Measurements from ENCODE around the gene PELI3. TPM values are rescaled to one million over a fixed set of nuclear protein-coding genes. Genes with fewer than 3 reads are reported as not detected.

PELI3 gene
- polyA plus RNA-seq, 4 donors, result 3.1 to 5.0 (median 4.6) TPM

GRCh38 chr11:66467034-66467659, 442 bp downstream of the PELI3 start:
- peak overlapping the region in 2 of 3 donors; percentile 22 to 30 for H3K27ac ChIP-seq (ENCODE audit: low read depth in 1 of 3, low read length in 2 of 3)
- WGBS, 3 donors, result 1 to 3% (median 2%) methylated on average over 36 to 72 of the region's 72 CpGs
- peaks cover 0 to 8% (median 0%) of the 10 kb centered on the region in 3 donors for H3K4me1 ChIP-seq (ENCODE audit: control insufficient read depth in 3 of 3, insufficient read depth in 2 of 3, low read depth in 1 of 3, low read length in 2 of 3)
- FAIRE-seq (no peak), DNase-seq (peak; percentile 15 to 69)
- H3K36me3 ChIP-seq (ENCODE audit: control insufficient read depth in 3 of 3, insufficient read depth in 2 of 3, low read depth in 1 of 3, low read length in 3 of 3), result peaks cover 0 to 15% (median 0%) of the 10 kb centered on the region in 3 donors
- H3K4me3 ChIP-seq (ENCODE audit: low read depth in 1 of 3, low read length in 3 of 3), result peak overlapping the region; percentile 59 to 75 (median 60)
- H3K9me3 ChIP-seq (ENCODE audit: control insufficient read depth in 2 of 2, insufficient read depth in 1 of 2, low read depth in 1 of 2, low read length in 1 of 2), result peaks cover 0 to 4% of the 10 kb centered on the region in 2 donors
- peaks cover 0 to 13% (median 0%) of the 10 kb centered on the region in 3 donors for H3K27me3 ChIP-seq (ENCODE audit: control insufficient read depth in 3 of 3, insufficient read depth in 3 of 3, low read length in 3 of 3)

DNA sequence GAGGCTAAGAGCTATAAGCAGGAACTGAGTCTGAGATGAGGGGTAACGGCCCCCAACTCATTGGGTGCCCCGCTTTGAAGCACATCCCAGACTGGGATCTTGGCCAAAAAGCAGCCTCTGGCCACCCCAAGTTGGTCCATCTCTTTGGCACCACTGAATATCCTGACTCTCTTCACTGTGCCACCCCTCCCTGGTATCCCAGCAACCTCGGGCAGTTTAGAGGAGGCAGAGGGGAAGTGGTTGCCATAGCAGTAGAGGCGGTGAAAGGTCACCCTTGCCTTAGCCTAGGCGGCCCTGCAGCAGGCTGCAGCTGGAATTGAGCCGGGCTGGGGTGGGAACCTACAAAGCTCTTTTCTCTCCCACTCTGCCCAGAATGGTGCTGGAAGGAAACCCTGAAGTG, 1.1 kb downstream of the PELI3 start:
- Histone ChIP-seq H3K27ac (ENCODE audit: low read depth in 1 of 3, low read length in 2 of 3) (peak overlapping the region in 1 of 3 donors; percentile 22), H3K36me3 (ENCODE audit: control insufficient read depth in 3 of 3, insufficient read depth in 2 of 3, low read depth in 1 of 3, low read length in 3 of 3) (peaks cover 0 to 20% (median 0%) of the 10 kb centered on the region in 3 donors), H3K4me1 (ENCODE audit: control insufficient read depth in 3 of 3, insufficient read depth in 2 of 3, low read depth in 1 of 3, low read length in 2 of 3) (peaks cover 0 to 8% (median 0%) of the 10 kb centered on the region in 3 donors), H3K4me3 (ENCODE audit: low read depth in 1 of 3, low read length in 3 of 3) (peak overlapping the region in 1 of 3 donors; percentile 59), H3K9me3 (ENCODE audit: control insufficient read depth in 2 of 2, insufficient read depth in 1 of 2, low read depth in 1 of 2, low read length in 1 of 2) (peaks cover 0 to 4% of the 10 kb centered on the region in 2 donors), H3K27me3 (ENCODE audit: control insufficient read depth in 3 of 3, insufficient read depth in 3 of 3, low read length in 3 of 3) (peaks cover 0 to 13% (median 0%) of the 10 kb centered on the region in 3 donors)
- DNase-seq, result peak; percentile 48 to 72
- no peak for FAIRE-seq
- 23 to 37% (median 31%) methylated on average over 6 of the region's 6 CpGs for WGBS, 3 donors

DNA sequence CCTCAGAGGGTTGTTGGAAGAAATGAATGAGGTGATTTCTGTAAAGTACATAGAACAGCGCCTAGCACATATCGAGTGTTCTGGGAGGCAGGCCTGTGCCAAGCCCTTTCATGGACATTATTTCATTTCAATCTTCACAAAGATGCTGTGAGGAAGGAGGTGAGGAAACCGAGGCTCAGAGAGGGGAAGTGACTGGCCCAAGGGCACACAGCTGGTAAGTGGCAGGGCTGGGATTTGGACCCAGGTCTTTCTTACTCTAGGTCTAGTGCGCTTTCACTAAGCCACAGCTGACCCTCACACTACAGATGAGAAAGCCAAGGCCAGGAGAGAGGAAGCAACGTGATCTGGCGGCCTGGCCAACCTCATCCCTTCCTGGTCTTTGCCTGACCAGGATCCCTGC, 2.0 kb downstream of the PELI3 start:
- Histone ChIP-seq H3K9me3 (ENCODE audit: control insufficient read depth in 2 of 2, insufficient read depth in 1 of 2, low read depth in 1 of 2, low read length in 1 of 2) (no peaks in the 10 kb centered on the region), H3K27me3 (ENCODE audit: control insufficient read depth in 3 of 3, insufficient read depth in 3 of 3, low read length in 3 of 3) (peaks cover 0 to 13% (median 0%) of the 10 kb centered on the region in 3 donors), H3K27ac (ENCODE audit: low read depth in 1 of 3, low read length in 2 of 3) (no peak overlapping the region), H3K4me3 (ENCODE audit: low read depth in 1 of 3, low read length in 3 of 3) (no peak overlapping the region), H3K36me3 (ENCODE audit: control insufficient read depth in 3 of 3, insufficient read depth in 2 of 3, low read depth in 1 of 3, low read length in 3 of 3) (peaks cover 0 to 29% (median 0%) of the 10 kb centered on the region in 3 donors), H3K4me1 (ENCODE audit: control insufficient read depth in 3 of 3, insufficient read depth in 2 of 3, low read depth in 1 of 3, low read length in 2 of 3) (peaks cover 0 to 8% (median 0%) of the 10 kb centered on the region in 3 donors)
- FAIRE-seq (no peak), DNase-seq (no peak)
- WGBS, 3 donors, result 71 to 85% (median 82%) methylated on average over 6 of the region's 6 CpGs

GRCh38 chr11:66469441-66469840, 2.7 kb downstream of the PELI3 start:
- H3K9me3 ChIP-seq (ENCODE audit: control insufficient read depth in 2 of 2, insufficient read depth in 1 of 2, low read depth in 1 of 2, low read length in 1 of 2), result no peaks in the 10 kb centered on the region
- peaks cover 0 to 35% (median 0%) of the 10 kb centered on the region in 3 donors for H3K36me3 ChIP-seq (ENCODE audit: control insufficient read depth in 3 of 3, insufficient read depth in 2 of 3, low read depth in 1 of 3, low read length in 3 of 3)
- DNase-seq, result no peak
- H3K27me3 ChIP-seq (ENCODE audit: control insufficient read depth in 3 of 3, insufficient read depth in 3 of 3, low read length in 3 of 3), result peaks cover 0 to 13% (median 0%) of the 10 kb centered on the region in 3 donors
- H3K27ac ChIP-seq (ENCODE audit: low read depth in 1 of 3, low read length in 2 of 3), result no peak overlapping the region
- no peak for FAIRE-seq
- no peak overlapping the region for H3K4me3 ChIP-seq (ENCODE audit: low read depth in 1 of 3, low read length in 3 of 3)
- 87 to 100% methylated on average over 1 of the region's 1 CpG; no CpG with 5 or more reads in 1 of the 3 donors for WGBS, 3 donors
- peaks cover 0 to 8% (median 0%) of the 10 kb centered on the region in 3 donors for H3K4me1 ChIP-seq (ENCODE audit: control insufficient read depth in 3 of 3, insufficient read depth in 2 of 3, low read depth in 1 of 3, low read length in 2 of 3)

GRCh38 chr11:66470015-66470414, 3.3 kb downstream of the PELI3 start:
- H3K4me1 ChIP-seq (ENCODE audit: control insufficient read depth in 3 of 3, insufficient read depth in 2 of 3, low read depth in 1 of 3, low read length in 2 of 3), result peaks cover 0 to 8% (median 0%) of the 10 kb centered on the region in 3 donors
- no peak for FAIRE-seq
- peaks cover 0 to 13% (median 0%) of the 10 kb centered on the region in 3 donors for H3K27me3 ChIP-seq (ENCODE audit: control insufficient read depth in 3 of 3, insufficient read depth in 3 of 3, low read length in 3 of 3)
- no peaks in the 10 kb centered on the region for H3K9me3 ChIP-seq (ENCODE audit: control insufficient read depth in 2 of 2, insufficient read depth in 1 of 2, low read depth in 1 of 2, low read length in 1 of 2)
- H3K4me3 ChIP-seq (ENCODE audit: low read depth in 1 of 3, low read length in 3 of 3), result no peak overlapping the region
- no peak for DNase-seq
- 86 to 94% (median 93%) methylated on average over 3 of the region's 3 CpGs for WGBS, 3 donors
- peaks cover 0 to 37% (median 0%) of the 10 kb centered on the region in 3 donors for H3K36me3 ChIP-seq (ENCODE audit: control insufficient read depth in 3 of 3, insufficient read depth in 2 of 3, low read depth in 1 of 3, low read length in 3 of 3)
- H3K27ac ChIP-seq (ENCODE audit: low read depth in 1 of 3, low read length in 2 of 3), result no peak overlapping the region

DNA sequence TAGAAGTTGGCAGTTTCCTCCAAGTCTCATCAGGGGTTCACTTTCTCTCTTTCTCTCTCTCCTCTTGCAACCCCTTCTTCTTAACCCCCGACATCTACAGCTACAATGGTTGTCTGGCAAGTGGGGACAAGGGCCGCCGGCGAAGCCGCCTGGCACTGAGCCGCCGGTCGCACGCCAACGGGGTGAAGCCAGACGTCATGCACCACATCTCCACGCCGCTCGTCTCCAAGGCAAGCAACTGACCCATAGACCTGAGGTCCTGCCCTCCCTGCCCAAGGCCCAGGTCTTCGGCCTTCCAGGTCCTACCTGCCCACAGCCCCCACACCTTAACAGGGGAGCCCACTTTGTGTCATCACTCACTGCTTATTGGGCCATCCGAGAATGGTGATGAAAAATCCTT, 4.4 kb downstream of the PELI3 start:
- Histone ChIP-seq H3K27me3 (ENCODE audit: control insufficient read depth in 3 of 3, insufficient read depth in 3 of 3, low read length in 3 of 3) (peaks cover 0 to 3% (median 0%) of the 10 kb centered on the region in 3 donors), H3K36me3 (ENCODE audit: control insufficient read depth in 3 of 3, insufficient read depth in 2 of 3, low read depth in 1 of 3, low read length in 3 of 3) (peaks cover 0 to 49% (median 0%) of the 10 kb centered on the region in 3 donors), H3K4me3 (ENCODE audit: low read depth in 1 of 3, low read length in 3 of 3) (no peak overlapping the region), H3K9me3 (ENCODE audit: control insufficient read depth in 2 of 2, insufficient read depth in 1 of 2, low read depth in 1 of 2, low read length in 1 of 2) (no peaks in the 10 kb centered on the region), H3K4me1 (ENCODE audit: control insufficient read depth in 3 of 3, insufficient read depth in 2 of 3, low read depth in 1 of 3, low read length in 2 of 3) (peaks cover 0 to 8% (median 0%) of the 10 kb centered on the region in 3 donors), H3K27ac (ENCODE audit: low read depth in 1 of 3, low read length in 2 of 3) (no peak overlapping the region)
- no peak for FAIRE-seq
- WGBS, 3 donors, result 96 to 98% (median 96%) methylated on average over 16 of the region's 16 CpGs
- DNase-seq, result no peak

- H3K27me3 ChIP-seq (ENCODE audit: control insufficient read depth in 3 of 3, insufficient read depth in 3 of 3, low read length in 3 of 3), result no peaks in the 10 kb centered on the region
- H3K27ac ChIP-seq (ENCODE audit: low read depth in 1 of 3, low read length in 2 of 3), result no peak overlapping the region
- FAIRE-seq (no peak), DNase-seq (no peak)
- no peaks in the 10 kb centered on the region for H3K9me3 ChIP-seq (ENCODE audit: control insufficient read depth in 2 of 2, insufficient read depth in 1 of 2, low read depth in 1 of 2, low read length in 1 of 2)
- 88 to 91% (median 89%) methylated on average over 8 to 9 of the region's 9 CpGs for WGBS, 3 donors
- H3K4me1 ChIP-seq (ENCODE audit: control insufficient read depth in 3 of 3, insufficient read depth in 2 of 3, low read depth in 1 of 3, low read length in 2 of 3), result peaks cover 0 to 8% (median 0%) of the 10 kb centered on the region in 3 donors
- peaks cover 0 to 54% (median 0%) of the 10 kb centered on the region in 3 donors for H3K36me3 ChIP-seq (ENCODE audit: control insufficient read depth in 3 of 3, insufficient read depth in 2 of 3, low read depth in 1 of 3, low read length in 3 of 3)
- no peak overlapping the region for H3K4me3 ChIP-seq (ENCODE audit: low read depth in 1 of 3, low read length in 3 of 3)
Observed at GRCh38 chr11:66472054-66472453, 5.3 kb downstream of the PELI3 start.

GRCh38 chr11:66473167-66473566, 6.5 kb downstream of the PELI3 start:
- no peaks in the 10 kb centered on the region for H3K9me3 ChIP-seq (ENCODE audit: control insufficient read depth in 2 of 2, insufficient read depth in 1 of 2, low read depth in 1 of 2, low read length in 1 of 2)
- no peaks in the 10 kb centered on the region for H3K27me3 ChIP-seq (ENCODE audit: control insufficient read depth in 3 of 3, insufficient read depth in 3 of 3, low read length in 3 of 3)
- FAIRE-seq, result no peak
- H3K4me1 ChIP-seq (ENCODE audit: control insufficient read depth in 3 of 3, insufficient read depth in 2 of 3, low read depth in 1 of 3, low read length in 2 of 3), result no peaks in the 10 kb centered on the region
- 91 to 97% (median 95%) methylated on average over 11 of the region's 11 CpGs for WGBS, 3 donors
- DNase-seq, result no peak
- H3K27ac ChIP-seq (ENCODE audit: low read depth in 1 of 3, low read length in 2 of 3), result no peak overlapping the region
- H3K4me3 ChIP-seq (ENCODE audit: low read depth in 1 of 3, low read length in 3 of 3), result no peak overlapping the region
- H3K36me3 ChIP-seq (ENCODE audit: control insufficient read depth in 3 of 3, insufficient read depth in 2 of 3, low read depth in 1 of 3, low read length in 3 of 3), result peaks cover 0 to 63% (median 0%) of the 10 kb centered on the region in 3 donors

Data from small intestine (tissue), 7 donors.